OCI-LY1 (cell line): ENCODE results near the gene LEKR1.
A peak's percentile ranks its signal among the peaks of the same experiment; 100 is the strongest.

Experiments used
- H2AFZ ChIP-seq: fragments of 200-600 bp; sonication (generic), shearing (Covaris generic); 2 replicates; pipeline ENCODE4 v1.6.0; 2014; ENCODE audit warnings: antibody characterized with exemption, mild to moderate bottlenecking, low read length
- H3F3A ChIP-seq: fragments of 200-600 bp; sonication (generic), shearing (Covaris generic); 2 replicates; pipeline ENCODE4 v1.6.0; 2014; ENCODE audit warnings: mild to moderate bottlenecking, antibody characterized with exemption, low read length, moderate library complexity; ENCODE audit not compliant: insufficient read depth
- H3K27ac ChIP-seq: fragments of 200-600 bp; sonication (generic); 2 replicates; pipeline ENCODE4 v1.5.1; 2014; ENCODE audit warnings: low read length, mixed run types, mild to moderate bottlenecking, low read depth; ENCODE audit not compliant: poor library complexity, severe bottlenecking
- H3K27me3 ChIP-seq: fragments of 200-600 bp; sonication (generic); 2 replicates; pipeline ENCODE4 v1.6.0; 2014; ENCODE audit warnings: antibody characterized with exemption, mild to moderate bottlenecking, low read length, moderate library complexity; ENCODE audit not compliant: insufficient read depth
- H3K36me3 ChIP-seq: fragments of 200-600 bp; sonication (generic); 2 replicates; pipeline ENCODE4 v1.6.1; 2014; ENCODE audit warnings: mild to moderate bottlenecking, antibody characterized with exemption, low read length, moderate library complexity, mixed read lengths; ENCODE audit not compliant: insufficient read depth
- H3K4me1 ChIP-seq: fragments of 200-600 bp; sonication (generic); 2 replicates; pipeline ENCODE4 v1.5.1; 2014; ENCODE audit warnings: mild to moderate bottlenecking, low read length, moderate library complexity; ENCODE audit not compliant: insufficient read depth, severe bottlenecking
- H3K4me2 ChIP-seq: fragments of 200-600 bp; sonication (generic), shearing (Covaris generic); 2 replicates; pipeline ENCODE4 v1.6.1; 2014; ENCODE audit warnings: low read length
- H3K4me3 ChIP-seq: fragments of 200-600 bp; sonication (generic); 2 replicates; pipeline ENCODE4 v1.5.1; 2014; ENCODE audit warnings: low read length, low read depth, mild to moderate bottlenecking, mixed read lengths; ENCODE audit not compliant: poor library complexity, severe bottlenecking
- H3K79me2 ChIP-seq: fragments of 200-600 bp; shearing (Covaris generic); 2 replicates; pipeline ENCODE4 v1.6.1; 2016; ENCODE audit warnings: mixed run types, low read length, mixed read lengths; ENCODE audit not compliant: insufficient read depth
- H3K9ac ChIP-seq: fragments of 200-600 bp; sonication (generic), shearing (Covaris generic); 2 replicates; pipeline ENCODE4 v1.6.1; 2014; ENCODE audit warnings: mild to moderate bottlenecking, low read length, mixed read lengths
- H3K9me2 ChIP-seq: fragments of 200-600 bp; sonication (generic), shearing (Covaris generic); 2 replicates; pipeline ENCODE4 v1.6.1; 2014; ENCODE audit warnings: low read depth, mild to moderate bottlenecking, low read length, mixed read lengths
- H3K9me3 ChIP-seq: fragments of 200-600 bp; shearing (Covaris generic); 2 replicates; pipeline ENCODE4 v1.6.1; 2014; ENCODE audit warnings: low read length, mixed read lengths
- H4K20me1 ChIP-seq: fragments of 200-600 bp; sonication (generic), shearing (Covaris generic); 2 replicates; pipeline ENCODE4 v1.6.0; 2016; ENCODE audit warnings: mild to moderate bottlenecking, low read length; ENCODE audit not compliant: insufficient read depth
- CTCF ChIP-seq: fragments of 200-600 bp; sonication (generic), shearing (Covaris generic); IDR thresholded peaks from 2 replicates; pipeline ENCODE4 v1.5.1; 2017; ENCODE audit warnings: mild to moderate bottlenecking, antibody characterized with exemption, low read length, moderate library complexity, mixed read lengths
- EZH2 ChIP-seq: fragments of 200-600 bp; sonication (generic), shearing (Covaris generic); IDR thresholded peaks from 2 replicates; pipeline ENCODE4 v1.8.0; 2017; ENCODE audit warnings: borderline replicate concordance, mixed run types, mild to moderate bottlenecking, antibody characterized with exemption, low read length, moderate library complexity, mixed read lengths

Gene LEKR1

GRCh38 chr3:157078131-157078810 is 252.1 kb downstream of the LEKR1 start:
- H3K79me2 ChIP-seq = no peaks in the 10 kb centered on the region
- 0 out of 2 replicates have a peak overlapping the region, but pooled peaks have one; percentile 8 for H2AFZ ChIP-seq
- no peak overlapping the region for H3K27ac ChIP-seq
- no peaks in the 10 kb centered on the region for H3K27me3 ChIP-seq
- TF ChIP-seq EZH2 (no peak), CTCF (peak; percentile 59)
- H3K4me1 ChIP-seq = peaks cover 56% of the 10 kb centered on the region
- H3K9ac ChIP-seq = no peak overlapping the region
- H3K4me2 ChIP-seq = peak overlapping the region; percentile 7; the same call in 1 of the 2 replicates
- H3F3A ChIP-seq = no peaks in the 10 kb centered on the region
- no peaks in the 10 kb centered on the region for H3K9me3 ChIP-seq
- H3K4me3 ChIP-seq = no peak overlapping the region
- no peaks in the 10 kb centered on the region for H4K20me1 ChIP-seq
- H3K9me2 ChIP-seq = no peaks in the 10 kb centered on the region
- H3K36me3 ChIP-seq = no peaks in the 10 kb centered on the region

GRCh38 chr3:157078811-157079185 is 252.6 kb downstream of the LEKR1 start:
- Histone ChIP-seq H3K4me1 (peaks cover 56% of the 10 kb centered on the region), H3K27me3 (no peaks in the 10 kb centered on the region), H3K79me2 (no peaks in the 10 kb centered on the region), H3K27ac (no peak overlapping the region), H3K36me3 (no peaks in the 10 kb centered on the region), H2AFZ (no peak overlapping the region), H3K9me3 (no peaks in the 10 kb centered on the region), H3K9ac (no peak overlapping the region), H3F3A (no peaks in the 10 kb centered on the region), H3K9me2 (no peaks in the 10 kb centered on the region), H3K4me2 (no peak overlapping the region), H3K4me3 (no peak overlapping the region), H4K20me1 (no peaks in the 10 kb centered on the region)
- no peak for TF ChIP-seq CTCF
- no peak for TF ChIP-seq EZH2

GRCh38 chr3:157079676-157080369 is 253.7 kb downstream of the LEKR1 start:
- Histone ChIP-seq H3K36me3 (no peaks in the 10 kb centered on the region), H2AFZ (no peak overlapping the region), H3K9me2 (no peaks in the 10 kb centered on the region), H3K4me1 (peaks cover 56% of the 10 kb centered on the region), H3K79me2 (no peaks in the 10 kb centered on the region), H3K9me3 (no peaks in the 10 kb centered on the region), H3K9ac (no peak overlapping the region), H3K27me3 (no peaks in the 10 kb centered on the region), H3K4me3 (no peak overlapping the region), H4K20me1 (no peaks in the 10 kb centered on the region), H3F3A (no peaks in the 10 kb centered on the region), H3K27ac (no peak overlapping the region), H3K4me2 (no peak overlapping the region)
- TF ChIP-seq EZH2 (no peak), CTCF (no peak)
